WTC11 (cell line): ENCODE results near the gene NRN1L.

Experiments
- CTCF ChIP-seq: fragments of 200-600 bp; IDR thresholded peaks from 2 replicates; pipeline ENCODE4 v1.8.0; 2022; ENCODE audit warnings: antibody characterized with exemption
- PREB ChIP-seq: sonication (generic); formaldehyde crosslinking; IDR thresholded peaks from 2 replicates; pipeline ENCODE4 v1.8.1; 2022; ENCODE audit warnings: mild to moderate bottlenecking, missing genetic modification reagents, moderate library complexity, borderline replicate concordance

GRCh38 chr16:67914758-67915495 lies 30.2 kb downstream of the NRN1L start:
- TF ChIP-seq PREB (no peak), CTCF (no peak)
